HEK293 (cell line): ENCODE results near the gene ESPL1.

ENCODE experiments used
- KLF7 ChIP-seq: fragments of 450-650 bp; formaldehyde crosslinking; IDR thresholded peaks from 2 replicates; pipeline ENCODE4 v1.5.1; 2016; ENCODE audit warnings: missing biosample characterization, missing genetic modification characterization, borderline replicate concordance
- MEIS1 ChIP-seq: sonication (generic); formaldehyde crosslinking; IDR thresholded peaks from 2 replicates; pipeline ENCODE4 v1.8.1; 2022; ENCODE audit warnings: missing genetic modification reagents, mild to moderate bottlenecking, borderline replicate concordance
- PATZ1 ChIP-seq: fragments of 450-650 bp; formaldehyde crosslinking; IDR thresholded peaks from 2 replicates; pipeline ENCODE4 v1.5.1; 2016; ENCODE audit warnings: missing biosample characterization, missing genetic modification characterization
- PRDM1 ChIP-seq: fragments of 450-650 bp; formaldehyde crosslinking; IDR thresholded peaks from 2 replicates; pipeline ENCODE4; 2016; ENCODE audit warnings: missing biosample characterization, missing genetic modification characterization
- PRDM10 ChIP-seq: fragments of 450-650 bp; formaldehyde crosslinking; IDR thresholded peaks from 2 replicates; pipeline ENCODE4 v1.5.1; 2016; ENCODE audit warnings: missing biosample characterization, missing genetic modification characterization
- SP3 ChIP-seq: fragments of 450-650 bp; formaldehyde crosslinking; IDR thresholded peaks from 2 replicates; pipeline ENCODE4 v1.5.1; 2016; ENCODE audit warnings: missing biosample characterization, missing genetic modification characterization
- SP7 ChIP-seq: fragments of 450-650 bp; formaldehyde crosslinking; IDR thresholded peaks from 2 replicates; pipeline ENCODE4 v1.5.1; 2016; ENCODE audit warnings: missing biosample characterization, missing genetic modification characterization
- ZBTB10 ChIP-seq: fragments of 450-650 bp; formaldehyde crosslinking; IDR thresholded peaks from 2 replicates; pipeline ENCODE4 v1.5.1; 2016; ENCODE audit warnings: missing biosample characterization, missing genetic modification characterization
- ZBTB17 ChIP-seq: fragments of 450-650 bp; formaldehyde crosslinking; IDR thresholded peaks from 2 replicates; pipeline ENCODE4 v1.5.1; 2016; ENCODE audit warnings: missing biosample characterization, missing genetic modification characterization
- ZBTB26 ChIP-seq: fragments of 450-650 bp; formaldehyde crosslinking; optimal IDR thresholded peaks from 2 replicates; pipeline ENCODE3; 2016; ENCODE audit warnings: missing biosample characterization, mild to moderate bottlenecking, missing genetic modification characterization
- ZBTB7A ChIP-seq: fragments of 450-650 bp; formaldehyde crosslinking; IDR thresholded peaks from 2 replicates; pipeline ENCODE4 v1.5.1; 2016; ENCODE audit warnings: low read depth, missing biosample characterization, missing genetic modification characterization
- ZFHX2 ChIP-seq: fragments of 450-650 bp; formaldehyde crosslinking; conservative IDR thresholded peaks from 2 replicates; pipeline ENCODE4 v1.5.1; 2016; ENCODE audit warnings: missing biosample characterization, missing genetic modification characterization
- ZNF184 ChIP-seq: fragments of 450-650 bp; IDR thresholded peaks from 2 replicates; pipeline ENCODE4 v1.5.1; 2018; ENCODE audit warnings: missing biosample characterization, mild to moderate bottlenecking, missing genetic modification characterization
- ZNF2 ChIP-seq: fragments of 450-650 bp; formaldehyde crosslinking; IDR thresholded peaks from 2 replicates; pipeline ENCODE4 v1.5.1; 2016; ENCODE audit warnings: missing biosample characterization, missing genetic modification characterization
- ZNF350 ChIP-seq: fragments of 450-650 bp; formaldehyde crosslinking; IDR thresholded peaks from 2 replicates; pipeline ENCODE4 v1.5.0; 2017; ENCODE audit warnings: missing biosample characterization, mild to moderate bottlenecking, missing genetic modification characterization
- ZNF366 ChIP-seq: fragments of 450-650 bp; formaldehyde crosslinking; conservative IDR thresholded peaks from 2 replicates; pipeline ENCODE4 v1.5.1; 2016; ENCODE audit warnings: missing biosample characterization, missing genetic modification characterization
- ZNF398 ChIP-seq: fragments of 450-650 bp; formaldehyde crosslinking; IDR thresholded peaks from 2 replicates; pipeline ENCODE4 v1.5.1; 2017; ENCODE audit warnings: missing biosample characterization, missing genetic modification characterization
- ZNF433 ChIP-seq: fragments of 450-650 bp; formaldehyde crosslinking; IDR thresholded peaks from 2 replicates; pipeline ENCODE4 v1.5.1; 2016; ENCODE audit warnings: missing biosample characterization, missing genetic modification characterization, low read depth
- ZNF560 ChIP-seq: fragments of 450-650 bp; formaldehyde crosslinking; IDR thresholded peaks from 2 replicates; pipeline ENCODE4 v1.5.1; 2017; ENCODE audit warnings: missing biosample characterization, missing genetic modification characterization, borderline replicate concordance
- ZNF600 ChIP-seq: fragments of 450-650 bp; formaldehyde crosslinking; IDR thresholded peaks from 2 replicates; pipeline ENCODE4 v1.5.1; 2016; ENCODE audit warnings: missing biosample characterization, missing genetic modification characterization
- ZNF621 ChIP-seq: fragments of 450-650 bp; formaldehyde crosslinking; IDR thresholded peaks from 2 replicates; pipeline ENCODE4 v1.5.1; 2017; ENCODE audit warnings: missing biosample characterization, missing genetic modification characterization
- ZNF639 ChIP-seq: fragments of 450-650 bp; formaldehyde crosslinking; IDR thresholded peaks from 2 replicates; pipeline ENCODE4 v1.5.1; 2016; ENCODE audit warnings: missing biosample characterization, missing genetic modification characterization
- ZNF654 ChIP-seq: fragments of 450-650 bp; formaldehyde crosslinking; IDR thresholded peaks from 2 replicates; pipeline ENCODE4 v1.5.1; 2016; ENCODE audit warnings: low read depth, missing biosample characterization, missing genetic modification characterization
- ZNF830 ChIP-seq: fragments of 450-650 bp; IDR thresholded peaks from 2 replicates; pipeline ENCODE4 v1.5.0; 2018; ENCODE audit warnings: missing biosample characterization, missing genetic modification characterization, low read depth, mild to moderate bottlenecking, moderate library complexity
- ZNF843 ChIP-seq: fragments of 450-650 bp; formaldehyde crosslinking; IDR thresholded peaks from 2 replicates; pipeline ENCODE4 v1.5.1; 2016; ENCODE audit warnings: missing biosample characterization, missing genetic modification characterization

The ESPL1 gene

GRCh38 chr12:53232646-53233461 lies 35.2 kb upstream of the ESPL1 start (continued):
- TF ChIP-seq ZNF639 (tag by site-specific recombination), result no peak
- TF ChIP-seq ZNF600 (tag by site-specific recombination), result peak; percentile 94
- TF ChIP-seq ZNF366 (tag by site-specific recombination), result 0 out of 2 replicates have a peak, but pooled peaks have one; percentile 16
- TF ChIP-seq KLF7, result no peak
- TF ChIP-seq ZNF560, result no peak
- no peak for TF ChIP-seq ZNF830 (tag by site-specific recombination)
- 0 out of 2 replicates have a peak, but pooled peaks have one; percentile 25 for TF ChIP-seq ZBTB7A
- TF ChIP-seq ZNF350 (tag by site-specific recombination), result no peak
- TF ChIP-seq SP7 (tag by site-specific recombination), result no peak
- peak; percentile 36 for TF ChIP-seq ZNF398 (tag by site-specific recombination)
- TF ChIP-seq ZNF843 (tag by site-specific recombination), result no peak
- no peak for TF ChIP-seq MEIS1 (CRISPR knock-in tag)
- TF ChIP-seq ZNF184 (tag by site-specific recombination), result no peak
- TF ChIP-seq ZNF433 (tag by site-specific recombination), result no peak
- TF ChIP-seq ZNF2 (tag by site-specific recombination), result no peak
- TF ChIP-seq ZNF621 (tag by site-specific recombination), result no peak
- peak; percentile 87 for TF ChIP-seq ZBTB17 (tag by site-specific recombination)
- TF ChIP-seq PATZ1 (tag by site-specific recombination), result 0 out of 2 replicates have a peak, but pooled peaks have one; percentile 43
- TF ChIP-seq ZBTB10 (tag by site-specific recombination), result no peak
- TF ChIP-seq ZNF654 (tag by site-specific recombination), result no peak
- TF ChIP-seq ZFHX2, result 0 out of 2 replicates have a peak, but pooled peaks have one; percentile 17
- TF ChIP-seq PRDM1 (tag by site-specific recombination), result peak; percentile 75
- peak; percentile 66 for TF ChIP-seq PRDM10
- peak; percentile 49 for TF ChIP-seq SP3
- peak; percentile 5 for TF ChIP-seq ZBTB26
